NK-92 treated with Interleukin-12 subunit alpha and Interleukin-12 subunit beta, amount 100 ng/mL, for 24 hours (cell line): ENCODE data around the gene MANF.

ENCODE experiments used
- DNase-seq: peaks from one replicate; lab custom pipeline; 2025; lab: John Stamatoyannopoulos, UW

Gene MANF

GRCh38 chr3:51436998-51437639 is 52.0 kb downstream of the MANF start:
- no peak for DNase-seq
